COR-L47 (cell line): Measurements from ENCODE around the gene WDR73.
"Not testable (repeated sequence)": the region's sequence is repeated elsewhere in the genome, so short reads cannot be mapped to it uniquely, and the experiment has no call there.

Source experiments
- DNase-seq: peaks from one replicate; lab custom pipeline; 2025; lab: John Stamatoyannopoulos, UW

The WDR73 gene

DNA sequence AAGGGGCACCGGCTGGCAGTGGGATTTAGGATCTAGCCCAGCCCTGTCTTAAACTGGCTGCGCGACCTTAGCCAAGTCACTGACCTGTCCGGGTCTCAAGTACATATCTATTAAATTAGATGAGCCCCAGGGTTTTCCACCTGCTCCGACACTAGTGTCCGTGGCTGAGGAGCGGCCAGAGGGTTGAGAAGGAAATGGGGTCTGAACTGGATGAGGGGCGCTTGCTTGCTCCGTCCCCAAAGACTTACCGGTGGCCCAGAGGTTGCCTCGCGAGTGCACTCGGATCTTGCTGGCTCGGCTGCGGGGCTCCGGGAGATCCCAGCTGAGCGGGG, 3.6 kb upstream of the WDR73 start:
- no peak for DNase-seq

GRCh38 chr15:84656972-84657371, 2.9 kb upstream of the WDR73 start:
- DNase-seq, result no peak

DNA sequence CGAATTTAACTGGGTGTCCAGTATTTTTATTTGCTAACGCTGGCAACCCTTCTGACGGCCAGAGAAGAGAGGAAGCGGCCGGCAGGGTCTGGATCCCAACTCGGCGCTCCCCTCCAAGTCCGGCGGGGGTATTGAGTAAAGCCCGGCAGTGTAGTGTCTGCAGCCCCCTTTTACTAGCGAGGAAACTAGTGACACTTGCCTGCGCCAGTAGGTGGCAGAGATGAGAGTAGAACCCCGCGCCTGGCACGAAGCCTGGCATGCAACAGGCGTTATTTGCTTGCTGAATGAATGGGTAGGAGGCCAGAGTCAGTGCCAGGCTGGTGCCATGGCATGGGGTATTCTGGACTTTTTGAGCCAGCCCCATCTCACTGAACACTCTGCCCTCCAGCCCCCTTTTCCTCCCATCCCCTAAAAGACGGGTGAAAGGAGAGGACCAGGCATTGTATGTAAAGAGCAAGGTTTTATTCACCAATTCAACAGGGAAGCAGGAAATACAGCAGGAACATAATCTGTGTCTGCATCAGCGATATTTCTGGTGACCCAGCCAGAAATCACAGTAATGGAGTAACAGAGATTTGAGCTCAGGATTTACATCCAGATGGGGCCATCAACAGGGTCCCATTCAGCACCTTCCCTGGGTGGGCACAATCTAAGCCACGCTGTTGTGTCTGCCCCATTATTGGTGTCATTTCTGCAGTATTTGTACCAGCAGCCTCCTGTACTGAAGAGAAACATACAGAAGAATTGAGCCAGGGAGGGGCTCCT, 788 bp upstream of the WDR73 start:
- peak; percentile 88 for DNase-seq

GRCh38 chr15:84653584-84653909, 536 bp downstream of the WDR73 start:
- DNase-seq, result no peak

DNA sequence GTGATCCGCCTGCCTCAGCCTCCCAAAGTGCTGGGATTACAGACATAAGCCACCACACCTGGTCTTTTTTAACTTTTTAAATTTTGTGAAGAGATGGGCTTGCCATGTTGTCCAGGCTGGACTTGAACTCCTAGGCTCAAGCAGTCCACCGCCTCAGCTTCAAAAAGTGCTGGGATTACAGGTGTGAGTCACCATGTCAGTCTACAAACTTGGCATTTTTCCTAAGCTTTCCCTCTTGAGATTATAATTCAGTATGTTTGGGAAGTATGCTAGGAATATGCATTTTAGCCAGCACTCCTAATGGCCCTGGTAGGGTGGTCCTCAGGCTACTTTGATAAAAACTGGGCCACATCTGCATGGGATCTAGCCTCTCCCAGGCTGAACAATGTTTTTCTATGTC, 4.4 kb downstream of the WDR73 start:
- DNase-seq, result no peak

DNA sequence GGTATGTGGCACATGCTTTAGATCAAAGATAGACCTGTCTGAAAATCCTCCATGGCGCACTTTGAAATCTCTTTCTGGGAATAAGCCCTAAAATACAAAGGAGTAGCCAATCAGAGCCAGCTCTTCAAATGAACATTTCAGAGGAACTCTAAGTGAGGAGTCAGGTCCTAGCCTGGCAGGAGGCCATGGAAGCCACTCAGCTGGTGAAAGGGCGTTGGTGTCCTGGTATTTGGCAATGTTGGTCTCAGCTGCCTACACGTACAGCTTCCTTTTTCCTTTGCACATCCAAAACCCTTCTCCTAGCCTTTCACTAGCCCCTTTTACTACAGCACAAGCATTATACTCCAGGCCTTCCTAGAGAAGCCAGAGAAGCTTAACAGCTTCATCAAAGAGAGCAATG, 5.5 kb downstream of the WDR73 start:
- DNase-seq, result no peak

- no peak for DNase-seq
These were observed 6.4 kb downstream of the WDR73 start for GRCh38 chr15:84647726-84648125.

DNA sequence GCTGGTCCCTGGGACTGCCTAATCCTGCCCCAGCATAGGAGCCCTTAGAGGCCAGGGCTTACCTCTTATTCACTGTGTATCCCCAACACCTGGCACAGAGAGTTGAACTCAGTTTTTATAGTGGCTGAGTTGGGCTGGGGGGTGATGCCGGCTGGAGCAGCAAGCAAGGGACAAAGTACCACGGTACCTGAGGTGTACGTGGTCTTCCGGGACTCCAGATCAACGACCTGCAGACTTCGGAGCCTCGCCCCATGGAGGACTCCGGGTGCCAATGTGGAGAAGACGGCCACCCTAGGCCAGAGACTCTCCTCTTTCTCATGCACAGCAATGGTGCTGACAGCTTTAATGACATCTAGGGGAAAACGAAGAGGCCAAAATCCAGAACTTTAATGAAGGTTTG, 8.1 kb downstream of the WDR73 start:
- no peak for DNase-seq

GRCh38 chr15:84645496-84645895, 8.6 kb downstream of the WDR73 start:
- DNase-seq, result no peak

GRCh38 chr15:84643838-84644237, 10.2 kb downstream of the WDR73 start:
- no peak for DNase-seq

DNA sequence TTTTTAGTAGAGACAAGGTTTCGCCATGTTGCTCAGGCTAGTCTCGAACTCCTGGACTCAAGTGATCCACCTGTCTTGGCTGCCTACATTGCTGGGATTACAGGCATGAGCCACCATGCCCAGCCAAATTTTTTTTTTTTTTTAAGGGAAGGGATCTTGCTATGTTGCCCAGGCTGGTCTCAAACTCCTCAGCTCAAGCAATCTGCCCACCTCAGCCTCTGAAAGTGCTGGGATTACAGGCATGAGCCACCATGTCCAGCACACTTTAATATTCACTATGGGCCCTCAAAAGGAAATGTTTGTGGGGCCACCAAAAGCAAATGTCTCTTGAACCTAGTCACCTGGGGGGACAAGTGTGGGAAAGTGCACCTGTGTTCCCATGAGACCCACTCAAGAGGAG, 11.4 kb downstream of the WDR73 start:
- not testable (repeated sequence) for DNase-seq

DNA sequence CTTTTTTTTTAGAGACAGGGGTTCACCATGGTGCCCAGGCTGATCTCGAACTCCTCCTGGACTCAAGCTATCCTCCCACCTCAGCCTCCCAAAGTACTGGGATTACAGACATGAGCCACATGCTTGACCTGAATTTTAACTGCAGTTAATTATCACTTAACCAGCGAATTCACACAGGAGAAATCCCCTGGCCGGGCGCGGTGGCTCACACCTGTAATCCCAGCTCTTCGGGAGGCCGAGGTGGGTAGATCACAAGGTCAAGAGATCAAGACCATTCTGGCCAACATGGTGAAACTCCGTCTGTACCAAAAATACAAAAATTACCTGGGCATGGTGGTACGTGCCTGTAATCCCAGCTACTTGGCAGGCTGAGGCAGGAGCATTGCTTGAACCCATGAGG, 12.2 kb downstream of the WDR73 start:
- not testable (repeated sequence) for DNase-seq

- DNase-seq, result peak; percentile 10
These were observed 16.0 kb downstream of the WDR73 start for GRCh38 chr15:84638103-84638502.

- DNase-seq, result no peak
These were observed 19.8 kb downstream of the WDR73 start for GRCh38 chr15:84634228-84634837.

- DNase-seq, result peak; percentile 41
These were observed 20.5 kb downstream of the WDR73 start for GRCh38 chr15:84633311-84634227.

- DNase-seq, result no peak
These were observed 22.3 kb downstream of the WDR73 start for GRCh38 chr15:84631706-84632272.

DNA sequence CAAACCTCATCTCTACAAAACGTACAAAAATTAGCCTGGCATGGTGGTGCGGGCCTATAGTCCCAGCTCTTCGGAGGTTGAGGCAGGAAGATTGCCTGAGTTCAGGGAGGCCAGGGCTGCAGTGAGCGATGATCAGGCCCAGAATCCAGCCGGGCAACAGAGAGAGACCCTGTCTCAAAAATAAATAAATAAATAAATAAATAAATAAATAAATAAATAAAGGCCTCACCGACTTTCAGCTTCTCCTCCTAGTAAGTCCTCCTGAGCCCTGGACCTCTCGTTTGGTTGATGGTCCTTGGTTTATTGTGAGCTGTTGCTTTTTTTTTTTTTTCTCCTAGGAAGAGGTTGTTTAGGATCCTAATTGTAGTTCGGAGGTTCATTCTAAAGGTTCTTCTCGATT, 25.1 kb downstream of the WDR73 start:
- DNase-seq, result no peak

DNA sequence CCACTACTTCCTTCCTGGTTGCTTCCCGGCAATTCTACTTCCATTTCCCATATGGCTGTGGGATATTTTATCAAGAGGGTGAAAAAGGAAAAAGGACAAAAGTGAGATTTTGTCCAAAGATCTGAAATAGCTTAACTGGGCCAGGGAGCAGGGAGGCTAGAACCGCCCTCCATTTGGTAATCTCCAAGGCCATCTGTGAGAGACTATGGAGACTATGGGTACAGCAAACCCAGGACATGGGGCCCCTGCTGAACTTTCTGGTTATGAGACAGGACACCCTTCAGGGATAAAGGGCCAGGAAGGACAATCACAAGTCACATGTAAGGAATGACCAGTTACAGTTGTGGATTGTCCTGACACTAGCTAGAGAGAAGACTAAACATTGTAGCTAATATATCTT, 29.0 kb downstream of the WDR73 start:
- no peak for DNase-seq

DNA sequence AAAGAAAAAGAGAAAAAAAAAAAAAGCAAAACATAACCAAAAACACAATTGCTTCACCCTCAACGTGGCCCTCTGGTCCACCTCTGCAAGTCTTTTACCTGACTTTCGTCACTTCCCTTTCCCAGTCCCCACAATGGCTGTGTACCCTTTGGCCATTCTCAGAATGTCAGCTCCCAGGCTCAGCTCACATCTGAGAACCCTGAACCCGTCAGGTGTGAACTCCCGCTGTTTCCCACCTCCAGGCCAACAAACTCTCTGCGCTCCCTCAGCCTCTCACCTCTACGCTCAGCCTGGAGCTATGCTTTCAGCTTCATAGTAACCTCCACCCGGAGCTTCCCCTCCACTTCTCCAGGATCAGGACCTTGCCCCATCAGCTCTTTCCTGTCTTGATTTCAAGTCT, 29.7 kb downstream of the WDR73 start:
- DNase-seq, result no peak

- DNase-seq, result no peak
These were observed 32.6 kb downstream of the WDR73 start for GRCh38 chr15:84621358-84621979.

GRCh38 chr15:84620626-84621025, 33.5 kb downstream of the WDR73 start:
- DNase-seq, result no peak

DNA sequence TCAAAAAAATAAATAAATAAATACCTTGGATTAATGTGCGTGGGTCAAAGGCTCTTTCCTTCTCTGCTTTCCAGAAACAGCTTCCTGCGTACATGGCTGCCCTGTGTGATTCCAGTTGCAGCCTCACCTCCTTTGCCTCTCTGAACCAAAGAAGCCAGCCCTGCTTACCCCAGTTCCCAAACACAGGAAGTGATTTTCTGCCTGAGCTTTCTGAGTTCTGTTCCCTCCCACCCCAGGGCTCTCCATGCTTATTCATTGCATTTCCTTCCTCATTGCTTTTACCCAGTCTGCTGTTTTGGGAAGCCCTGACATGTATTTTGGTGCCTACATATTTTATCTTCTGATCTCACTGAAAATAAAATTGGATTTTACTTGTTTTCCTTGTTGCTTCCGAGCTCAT, 37.8 kb downstream of the WDR73 start:
- DNase-seq, result no peak
